Erythroblast (primary cell): Measurements from ENCODE around the gene ZNF415.

Experiments
- GATA1 ChIP-seq: IDR thresholded peaks from 2 replicates; pipeline ENCODE4 v1.6.1; 2011; ENCODE audit warnings: low read depth, mild to moderate bottlenecking, control low read depth, low read length, moderate library complexity
- POLR2A ChIP-seq: IDR thresholded peaks from 2 replicates; pipeline ENCODE4 v1.6.1; 2011; ENCODE audit warnings: mild to moderate bottlenecking, low read length

DNA sequence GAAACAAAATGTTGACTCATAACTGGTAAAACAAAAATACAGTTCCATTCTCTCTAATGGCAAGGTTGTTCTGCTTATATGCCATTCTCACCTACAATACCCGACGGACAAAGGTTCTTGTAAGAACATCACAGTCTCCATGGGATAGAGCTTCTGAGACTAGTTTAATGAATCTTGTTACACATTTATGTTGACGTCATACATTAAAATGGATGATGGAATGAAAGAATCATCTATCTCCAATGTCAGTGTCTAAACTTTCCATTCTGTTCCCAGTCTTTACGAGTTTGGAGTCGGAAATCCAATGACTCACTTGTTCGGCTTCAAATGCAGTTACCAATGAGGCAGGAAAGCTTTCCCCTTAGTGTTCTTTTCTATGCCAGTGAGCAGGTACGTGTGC lies 47.2 kb downstream of the ZNF415 start:
- TF ChIP-seq POLR2A (no peak), GATA1 (no peak)
